Activated T-cell treated with anti-CD3 and anti-CD28 coated beads, Interleukin-2, amount 50 U/mL, for 1 hour (primary cell): Measurements from ENCODE around the gene GPX2.

Experiments
- DNase-seq: peaks from one replicate; pipeline ENCODE4 v3.0.0-alpha.2; 2020

Gene GPX2

DNA sequence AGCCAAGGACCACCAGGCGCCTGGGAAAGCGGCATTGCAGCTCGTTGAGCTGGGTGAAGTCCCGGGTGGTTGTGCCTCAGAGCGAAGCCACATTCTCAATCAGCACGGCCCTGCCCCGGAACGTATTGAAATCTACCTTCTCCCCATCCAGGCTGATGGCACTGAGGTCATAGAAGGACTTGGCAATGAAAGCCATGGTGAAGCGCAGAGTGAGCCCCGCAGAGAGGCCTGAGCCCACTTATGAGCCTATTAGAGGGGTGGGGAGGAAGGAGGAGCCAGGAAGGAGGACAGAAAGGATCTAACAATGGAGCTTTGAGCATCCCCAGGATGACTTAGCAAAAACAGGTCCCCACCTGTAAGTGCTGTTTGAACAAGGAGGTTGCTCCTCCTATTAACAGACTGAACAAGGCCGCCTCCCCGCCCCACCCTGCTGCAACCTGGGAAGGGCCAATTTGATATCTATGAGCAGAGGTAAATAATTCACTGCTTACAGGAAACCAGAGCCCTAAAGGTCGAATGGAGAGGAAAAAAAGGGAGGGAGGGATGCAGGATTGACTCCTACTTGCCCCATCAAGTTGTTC is at the start of gene GPX2:
TSS of gene GPX2 (minus strand) at position 215 of the 581 bp plus-strand sequence. CDS start at position 196, 19 bp downstream.
- no peak for DNase-seq

DNA sequence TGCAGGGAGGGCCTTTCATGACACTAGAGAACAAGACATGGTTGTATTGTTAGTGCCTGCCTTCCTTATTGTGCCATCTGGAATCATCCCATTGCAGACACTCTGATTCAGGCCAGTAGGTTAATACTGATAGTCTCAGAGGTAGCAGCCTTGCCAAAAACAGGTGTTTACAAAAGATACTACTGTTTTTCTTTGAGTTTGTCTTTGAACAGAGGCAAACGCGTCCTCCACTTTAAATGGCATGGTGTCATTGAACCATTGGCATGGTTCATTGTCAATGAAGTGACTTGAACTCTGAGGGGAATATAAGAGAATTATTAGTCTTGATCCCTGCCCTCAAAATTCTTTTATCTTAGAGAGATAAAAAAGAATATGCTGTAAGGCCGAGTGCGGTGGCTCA is 48.4 kb upstream of the GPX2 start:
- no peak for DNase-seq

DNA sequence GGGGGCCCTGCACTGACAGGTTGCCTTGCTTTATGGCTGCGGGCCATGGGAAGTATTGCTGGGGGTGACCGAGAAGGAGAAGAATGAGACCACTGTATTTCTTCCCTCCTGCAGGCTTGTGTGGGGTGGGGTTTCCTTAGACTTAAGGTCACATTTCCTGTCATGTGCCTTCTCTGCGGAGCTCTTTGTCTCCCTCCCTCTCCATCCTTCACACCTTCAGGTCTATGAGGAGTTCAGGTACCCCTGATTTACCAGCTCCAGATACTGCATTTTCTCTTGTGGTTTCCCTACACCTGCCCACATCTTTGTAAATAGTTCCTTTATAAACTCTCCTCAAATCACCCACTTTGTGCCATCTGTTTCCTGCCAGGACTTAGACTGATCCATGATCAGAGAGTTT is 47.8 kb upstream of the GPX2 start:
- no peak for DNase-seq

DNA sequence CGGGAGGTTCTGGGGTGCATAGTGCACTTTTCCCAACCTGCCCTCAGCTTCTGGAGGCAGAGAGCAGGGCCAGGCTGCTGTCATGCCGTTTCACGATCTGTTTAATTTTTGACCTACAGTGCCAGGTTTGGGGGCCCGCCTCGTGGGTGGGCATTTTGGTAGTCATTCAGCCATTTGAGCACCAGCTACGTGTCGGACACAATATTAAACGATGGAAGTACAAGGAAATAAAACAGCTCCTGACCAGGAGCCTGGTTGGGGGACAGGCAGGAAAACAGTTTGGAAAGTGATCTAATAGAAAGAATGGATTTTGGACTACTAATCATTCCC is 44.9 kb upstream of the GPX2 start:
- DNase-seq = no peak

DNA sequence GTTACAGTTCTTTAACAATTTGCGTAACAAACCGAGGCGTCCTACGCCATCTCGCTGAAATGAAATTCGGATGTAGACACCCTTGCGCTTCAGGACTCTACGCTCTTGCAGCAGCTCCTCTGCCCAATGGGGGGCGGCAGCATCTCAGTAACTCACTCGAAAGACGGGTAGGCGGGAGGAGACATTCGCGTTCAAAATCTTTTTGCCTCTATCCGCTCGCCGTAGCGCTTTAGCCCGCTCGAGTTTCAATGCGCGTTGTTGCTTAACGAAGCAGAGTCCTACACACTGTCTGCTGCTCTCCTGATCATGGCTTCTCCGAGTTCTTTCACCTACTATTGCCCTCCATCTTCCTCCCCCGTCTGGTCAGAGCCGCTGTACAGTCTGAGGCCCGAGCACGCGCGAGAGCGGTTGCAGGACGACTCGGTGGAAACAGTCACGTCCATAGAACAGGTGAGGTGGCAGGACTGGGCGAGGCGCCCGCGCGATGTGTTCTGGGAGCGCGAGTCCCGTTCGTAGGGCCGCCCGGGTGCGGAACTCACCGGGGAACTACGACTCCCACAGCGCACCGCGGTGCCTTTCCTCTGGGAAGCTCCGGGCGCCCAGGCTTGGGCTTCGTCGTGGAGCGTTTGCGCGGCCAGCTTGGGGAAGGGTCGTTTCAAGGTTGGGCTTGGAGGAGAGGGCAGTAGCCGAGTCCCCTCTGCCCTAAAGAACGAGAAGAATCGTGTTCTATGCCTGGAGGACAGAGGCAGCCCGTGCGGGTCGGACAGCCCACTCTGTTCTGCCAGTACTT is 44.3 kb upstream of the GPX2 start, which contains the start of gene FNTB:
TSS of gene FNTB (plus strand) at position 248 of the 790 bp plus-strand sequence. CDS start at position 307, 59 bp downstream.
- peak; percentile 90 for DNase-seq

DNA sequence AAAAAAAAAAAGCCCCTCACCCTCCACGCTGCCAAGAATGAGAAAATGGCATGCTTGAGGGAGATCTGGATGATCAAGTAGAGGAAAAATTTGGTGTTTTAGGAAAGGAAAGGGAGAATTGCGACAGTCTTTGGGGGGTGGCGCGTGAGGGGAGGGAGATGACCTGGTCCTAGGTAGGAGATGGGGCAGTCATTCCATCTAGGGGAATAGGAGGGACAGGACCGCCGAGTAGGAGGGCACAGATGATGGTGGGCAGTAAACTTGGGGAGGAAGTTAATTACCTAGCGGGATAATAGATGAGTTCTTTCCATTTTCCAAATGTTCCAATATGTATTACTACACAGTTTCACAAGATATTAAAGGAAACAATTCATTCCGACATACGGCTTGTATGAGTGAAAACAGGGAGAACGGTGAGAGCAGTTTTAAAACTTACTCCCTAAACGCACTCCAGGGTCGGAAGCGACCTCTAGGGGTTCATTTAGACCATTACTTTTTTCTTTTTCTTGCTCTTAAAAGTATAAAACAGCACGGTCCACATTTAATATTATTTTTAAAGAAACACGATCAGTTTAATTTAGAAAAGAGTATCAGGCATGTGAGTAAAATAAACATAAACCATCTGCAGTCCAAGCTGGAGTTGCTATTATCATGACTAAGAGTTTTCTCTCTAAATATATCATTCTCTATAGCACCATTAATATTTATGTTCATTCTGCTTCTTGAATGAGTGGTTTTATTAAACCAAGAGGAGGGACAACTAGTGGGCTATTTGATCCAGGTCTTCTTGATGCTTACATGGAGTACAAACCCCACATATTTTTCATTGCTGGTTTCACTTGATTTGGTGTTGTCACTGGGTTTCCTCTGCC is 41.1 kb upstream of the GPX2 start:
- no peak for DNase-seq

DNA sequence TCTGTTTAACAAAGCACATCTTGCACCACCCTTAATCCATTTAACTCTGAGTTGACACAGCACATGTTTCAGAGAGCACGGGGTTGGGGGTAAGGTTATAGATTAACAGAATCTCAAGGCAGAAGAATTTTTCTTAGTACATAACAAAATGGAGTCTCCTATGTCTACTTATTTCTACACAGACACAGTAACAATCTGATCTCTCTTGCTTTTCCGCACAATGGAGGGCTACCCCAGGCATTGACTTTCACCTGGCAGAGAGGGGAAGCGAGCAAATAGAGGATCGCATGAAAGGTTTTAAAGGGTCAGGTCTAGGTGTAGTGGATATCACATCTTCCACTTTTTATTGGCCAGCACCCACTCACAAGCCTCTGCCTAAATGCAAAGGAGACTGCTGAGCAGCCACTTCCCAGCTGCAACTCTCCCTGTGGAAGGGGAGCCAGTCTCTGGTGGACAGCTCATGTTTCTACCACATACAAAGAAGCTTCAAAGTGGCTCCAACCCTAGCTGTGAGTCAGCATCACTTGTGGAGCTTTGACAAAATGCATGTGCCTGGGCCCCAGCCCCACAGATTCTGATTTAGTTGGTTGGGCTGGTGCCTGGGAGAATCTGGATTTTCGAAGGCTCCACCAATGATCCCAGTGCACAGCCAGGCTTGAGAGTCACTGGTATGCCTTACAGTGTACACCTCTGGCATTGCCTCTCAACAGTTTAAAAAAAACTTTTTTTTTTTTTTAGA is 37.0 kb upstream of the GPX2 start:
- DNase-seq = no peak

DNA sequence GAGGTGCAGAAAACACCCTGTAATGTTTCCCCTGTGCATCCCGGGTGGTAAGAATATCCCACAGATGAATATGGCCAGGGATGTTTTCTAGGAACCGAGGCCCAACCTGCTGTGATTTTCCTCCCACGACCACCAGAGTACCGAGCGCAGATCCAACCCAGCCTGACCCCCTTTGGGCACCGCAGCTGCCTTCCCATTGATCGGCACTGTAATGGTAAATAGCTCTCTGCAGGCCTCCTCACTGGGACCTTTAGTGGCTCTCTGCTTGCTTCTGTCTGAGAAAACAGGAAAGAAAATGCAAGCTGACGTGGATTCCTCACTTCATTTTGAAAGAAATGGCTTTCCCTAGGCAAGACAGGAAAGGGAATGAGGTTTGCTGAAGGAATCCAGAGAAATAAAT is 32.0 kb upstream of the GPX2 start:
- DNase-seq = no peak

DNA sequence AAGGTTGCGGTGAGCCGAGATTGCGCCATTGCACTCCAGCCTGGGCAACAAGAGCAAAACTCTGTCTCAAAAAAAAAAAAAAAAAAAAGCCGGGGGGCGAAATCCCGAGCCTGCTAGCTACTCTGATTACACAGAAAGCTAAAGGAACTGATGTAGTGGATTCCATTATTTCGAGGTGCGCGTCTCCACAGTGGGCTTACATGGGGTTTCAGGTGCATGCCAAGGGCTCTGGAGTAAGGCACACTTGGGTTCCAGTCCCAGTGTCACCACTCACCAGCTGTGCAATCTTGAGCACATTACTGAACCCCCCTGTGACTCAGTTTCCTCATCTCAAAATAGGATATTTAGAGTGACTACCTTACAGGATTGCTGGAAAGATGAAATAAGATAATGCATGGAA is 31.3 kb upstream of the GPX2 start:
- DNase-seq = no peak

DNA sequence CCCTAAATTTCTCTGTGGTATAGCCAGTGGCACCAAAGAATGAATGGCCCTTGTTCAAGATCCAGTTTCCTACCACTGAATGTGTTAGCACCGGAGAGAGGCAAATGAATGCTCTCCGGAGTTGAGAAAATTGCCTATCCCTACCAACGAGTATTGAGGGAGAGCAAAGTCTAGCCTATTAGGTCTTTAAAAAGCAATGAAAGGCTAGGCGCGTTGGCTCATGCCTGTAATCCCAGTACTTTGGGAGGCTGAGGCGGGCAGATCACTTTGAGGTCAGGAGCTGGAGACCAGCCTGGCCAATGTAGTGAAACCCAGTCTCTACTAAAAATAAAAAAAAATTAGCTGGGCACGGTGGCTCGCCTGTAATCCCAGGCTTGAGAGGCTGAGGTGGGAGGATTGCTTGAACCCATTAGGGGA is 30.5 kb upstream of the GPX2 start:
- no peak for DNase-seq

DNA sequence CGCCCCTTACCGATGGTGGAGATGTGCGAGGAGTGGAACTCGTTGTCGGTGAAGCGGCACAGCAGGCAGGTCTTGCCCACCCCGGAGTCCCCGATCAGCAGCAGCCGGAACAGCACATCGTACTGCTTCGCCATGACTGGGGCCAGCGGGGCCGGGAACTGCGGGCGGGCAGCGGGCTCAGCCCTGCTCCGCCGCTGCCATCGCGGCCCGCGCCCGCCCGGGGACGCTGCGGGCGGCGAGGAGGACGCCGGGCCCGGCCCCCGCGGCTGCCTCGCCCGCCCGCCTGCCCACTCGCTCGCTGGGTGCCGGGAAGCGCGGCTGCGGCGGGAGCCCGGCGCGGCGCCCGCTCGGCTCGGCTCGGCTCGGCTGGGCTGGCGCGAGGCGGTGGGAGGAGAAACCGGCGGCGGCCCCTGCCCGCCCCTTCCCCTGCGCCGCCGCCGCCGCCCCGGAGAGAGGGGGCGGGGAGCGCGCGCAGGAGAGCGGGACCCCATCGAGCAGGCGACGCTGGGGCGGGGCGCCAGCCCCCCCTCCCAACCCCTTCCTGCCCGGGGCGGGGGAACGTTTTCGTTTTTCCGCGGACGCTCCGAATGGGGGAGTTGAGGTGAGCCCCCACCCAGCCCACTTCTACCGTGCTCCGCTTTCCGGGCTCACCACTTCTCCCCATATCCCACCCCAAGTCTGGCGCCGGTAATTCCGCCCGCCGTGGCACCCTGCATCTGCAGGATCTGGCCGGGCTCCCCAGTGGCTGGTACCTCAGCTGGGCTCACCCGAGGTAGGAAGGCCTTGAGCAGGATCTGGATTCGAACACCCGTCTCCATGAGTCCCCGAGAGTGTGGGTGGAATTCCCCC is 29.6 kb upstream of the GPX2 start, which contains the start of gene RAB15:
TSS of gene RAB15 (minus strand) at position 394 of the 849 bp plus-strand sequence. CDS start at position 134, 260 bp downstream.
- DNase-seq = peak; percentile 59

DNA sequence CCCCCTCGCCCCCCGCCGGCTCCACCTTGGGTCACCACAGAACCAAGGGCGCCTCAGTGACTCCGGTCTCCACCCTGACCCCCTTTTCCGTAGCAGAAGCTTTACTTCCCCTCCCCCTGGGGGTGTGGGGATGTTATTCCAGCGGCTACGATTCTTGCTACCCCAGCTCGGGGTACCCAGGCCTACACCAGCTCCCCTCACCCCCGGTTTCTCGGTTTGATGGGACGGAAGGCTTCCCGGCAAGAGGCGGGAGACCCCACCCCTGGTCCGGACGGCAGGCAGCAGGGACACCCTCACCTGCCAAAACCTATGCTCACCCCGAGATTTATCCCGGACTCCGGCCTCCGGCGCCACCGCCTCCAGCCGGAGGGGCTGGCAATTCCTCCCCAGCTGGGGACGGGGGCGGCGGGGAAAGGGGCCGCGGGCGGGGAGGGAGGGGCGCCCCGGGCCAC is 29.0 kb upstream of the GPX2 start:
- DNase-seq = no peak

DNA sequence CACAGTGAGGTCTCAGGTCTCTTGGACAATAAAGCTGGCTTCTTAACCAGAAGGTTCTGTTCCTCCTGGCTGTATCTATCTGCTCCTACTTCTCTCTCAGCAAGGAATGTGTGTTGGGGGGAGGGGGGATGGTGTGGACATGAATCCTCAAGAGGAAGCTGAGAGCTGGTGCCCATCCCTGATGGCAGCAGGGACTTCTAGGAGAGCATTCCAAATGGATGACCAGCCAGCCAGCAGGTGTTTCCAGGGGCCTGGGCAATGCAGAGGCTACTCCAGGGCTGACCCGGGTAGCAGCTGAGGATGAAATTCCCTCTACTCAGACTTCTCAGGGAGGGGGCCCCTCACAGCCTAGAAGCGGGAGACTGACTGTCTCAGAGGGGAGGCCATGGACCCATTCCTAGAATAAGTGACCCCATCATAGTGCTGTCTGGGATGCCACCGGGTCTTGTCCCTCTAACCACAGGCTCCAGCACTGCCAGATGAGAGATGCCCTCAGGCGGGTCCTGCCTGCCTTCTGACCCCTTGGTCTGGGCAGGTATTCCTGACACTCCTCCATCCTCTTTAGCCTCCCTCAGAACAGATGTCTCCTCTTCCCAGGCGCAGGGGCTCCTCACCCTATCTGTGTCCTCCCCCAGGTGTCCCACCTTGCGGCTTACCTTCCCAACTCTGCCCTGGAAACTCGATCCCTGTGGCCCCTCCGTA is 28.4 kb upstream of the GPX2 start:
- DNase-seq = no peak

DNA sequence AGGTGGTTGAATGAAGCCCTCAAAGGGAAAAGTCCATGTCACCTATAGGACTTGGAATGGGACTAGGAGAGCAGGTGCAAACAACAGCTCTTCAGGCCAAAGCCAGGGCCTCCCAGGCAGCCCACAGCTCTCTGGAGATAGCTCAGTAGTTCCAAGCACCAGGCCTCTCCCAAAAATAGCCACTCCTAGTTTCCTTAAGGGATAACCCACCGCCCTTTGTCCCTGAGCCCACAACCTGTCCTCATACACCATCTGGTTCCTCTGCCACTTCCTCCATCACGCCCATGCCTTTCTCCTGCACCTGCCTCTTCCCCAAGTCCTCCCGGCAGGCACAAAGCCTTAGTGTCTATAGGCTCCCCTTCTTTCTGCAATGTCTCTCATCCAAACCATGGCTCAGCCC is 27.5 kb upstream of the GPX2 start:
- DNase-seq = no peak

DNA sequence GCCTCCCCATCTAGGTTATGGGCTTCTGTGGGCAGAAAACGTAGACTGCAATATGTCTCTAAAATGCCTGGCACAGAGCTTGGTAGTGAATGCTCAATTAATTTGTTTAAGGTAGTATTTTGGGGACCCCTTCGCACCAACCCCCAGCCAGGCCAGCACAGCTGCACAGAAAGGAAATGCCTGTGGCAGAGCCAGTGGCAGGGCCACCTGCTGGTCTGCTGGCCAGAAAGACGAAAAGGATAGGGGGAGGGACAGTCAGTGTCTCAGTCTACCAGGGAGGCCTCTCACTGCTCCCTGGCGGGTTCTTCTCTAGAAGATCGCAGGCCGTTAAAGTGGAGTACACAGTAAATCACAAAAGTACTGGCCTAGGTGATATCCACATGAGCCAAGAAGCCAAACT is 26.1 kb upstream of the GPX2 start:
- no peak for DNase-seq

DNA sequence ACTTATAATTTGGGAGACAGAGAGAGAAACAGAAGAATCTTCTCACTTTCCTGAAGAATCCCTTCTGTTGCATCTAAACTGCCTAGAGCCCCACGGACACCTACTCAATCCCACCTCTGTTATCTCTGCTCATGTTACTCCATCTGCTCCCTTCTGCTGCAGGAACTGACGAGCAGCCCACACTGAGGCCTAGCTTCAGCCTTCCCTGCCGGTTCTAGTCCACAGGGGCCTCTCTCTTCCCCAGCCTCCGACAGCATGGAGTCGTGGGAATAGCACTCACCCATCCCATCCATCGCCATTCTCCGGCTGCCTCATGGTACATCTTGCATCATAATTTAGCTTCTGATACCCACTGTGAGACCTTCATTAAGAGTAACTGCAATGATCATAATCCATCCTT is 25.6 kb upstream of the GPX2 start:
- DNase-seq = no peak

DNA sequence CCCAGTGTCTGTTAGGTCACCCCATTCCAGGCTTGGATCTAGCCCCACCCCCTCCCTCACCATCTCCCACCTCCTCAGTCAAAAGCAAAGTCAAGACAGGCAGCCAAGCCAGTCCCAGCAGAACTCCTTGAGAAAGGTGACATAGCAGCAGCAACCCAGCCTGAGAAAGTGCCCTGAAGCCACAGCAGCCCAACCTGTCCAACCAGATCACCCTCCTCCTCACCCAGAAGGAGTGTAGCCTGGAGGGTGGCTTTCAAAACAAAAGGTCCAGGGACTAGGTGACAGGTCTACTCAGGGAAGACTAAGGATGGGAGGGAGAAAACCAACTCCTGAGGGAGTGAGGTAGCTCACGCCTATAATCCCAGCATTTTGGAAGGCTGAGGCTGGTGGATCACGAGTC is 24.4 kb upstream of the GPX2 start:
- DNase-seq = no peak

DNA sequence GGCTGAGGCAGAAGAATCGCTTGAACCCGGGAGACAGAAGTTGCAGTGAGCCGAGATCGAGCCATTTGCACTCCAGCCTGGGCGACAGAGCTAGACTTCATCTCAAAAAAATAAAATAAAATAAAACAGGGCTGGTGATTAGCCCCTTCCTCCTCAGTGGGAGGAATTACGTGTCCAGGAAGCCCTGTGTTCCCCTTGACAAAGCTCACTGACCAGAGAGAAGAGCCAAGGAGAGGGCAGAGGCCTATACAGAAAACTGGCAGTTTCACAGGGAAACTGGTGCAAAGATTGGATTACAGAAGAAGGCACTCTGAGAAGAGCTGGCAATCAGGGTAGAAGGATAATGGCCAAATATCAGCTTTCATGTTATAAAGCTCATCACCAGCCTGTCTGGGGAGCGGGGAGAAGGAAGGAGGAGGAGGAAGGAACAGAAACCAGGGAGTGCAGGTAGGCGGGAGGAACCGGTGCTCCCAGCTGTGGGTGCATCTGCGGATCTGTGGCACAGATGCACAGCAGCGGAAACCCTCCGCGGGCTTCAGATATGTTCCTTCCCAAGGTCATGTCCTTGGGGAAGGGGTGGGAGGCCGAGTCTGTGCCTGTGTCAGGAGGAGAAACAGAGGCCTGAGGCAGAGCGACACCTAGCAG is 22.9 kb upstream of the GPX2 start:
- no peak for DNase-seq

DNA sequence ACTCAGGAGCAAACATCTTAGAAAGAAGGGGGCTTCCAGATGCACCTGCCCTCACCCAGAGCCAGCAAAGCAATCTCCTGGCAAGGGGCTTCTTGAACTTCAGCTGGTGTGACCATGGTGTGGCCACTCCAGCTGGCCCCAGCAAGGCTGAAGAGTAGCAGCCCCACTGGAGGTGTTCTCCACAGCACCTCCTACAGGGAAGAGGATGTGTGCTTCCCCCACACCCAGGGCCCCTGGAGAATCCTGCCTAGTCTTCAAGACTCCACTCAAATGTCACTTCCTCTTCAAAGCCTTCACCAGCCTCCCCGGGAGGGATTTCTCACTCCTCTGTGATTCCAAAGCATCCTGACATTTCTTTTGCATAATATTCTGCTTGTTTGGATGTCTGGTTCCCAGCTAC is 21.1 kb upstream of the GPX2 start:
- DNase-seq = no peak

DNA sequence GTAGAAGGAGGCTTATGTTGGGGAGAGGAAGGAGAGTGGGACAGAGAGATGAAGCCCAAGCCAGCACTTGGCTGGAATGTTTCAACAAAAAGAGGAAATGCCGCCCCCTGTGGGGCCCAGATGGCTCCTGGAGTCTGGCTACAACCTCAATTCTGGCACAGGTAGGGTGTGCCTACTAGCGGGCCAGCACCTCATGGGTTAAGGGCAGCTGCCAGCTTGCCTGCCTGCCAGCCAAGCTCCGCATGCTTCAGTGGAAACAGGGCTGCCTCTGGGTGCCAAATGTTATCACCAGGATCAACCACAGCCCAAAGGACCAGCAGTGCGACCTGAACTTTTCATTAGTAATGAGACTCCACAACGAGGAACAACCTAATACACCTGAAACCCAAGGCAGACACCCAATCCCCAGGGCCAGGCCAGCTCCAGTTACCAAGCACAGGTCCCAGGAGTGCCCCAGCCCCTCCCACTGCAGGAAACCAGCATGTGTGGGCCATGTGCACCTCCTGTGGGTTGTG is 18.3 kb upstream of the GPX2 start:
- no peak for DNase-seq
